PC-3 (cell line): Measurements from ENCODE around the gene NSFL1C.

Experiments
- CTCF ChIP-seq: fragments of 300-600 bp; sonication (generic); conservative IDR thresholded peaks from 2 replicates; pipeline ENCODE4 v1.5.1; 2017; ENCODE audit warnings: antibody characterized with exemption, low read depth, mild to moderate bottlenecking, low read length
- EZH2 ChIP-seq: fragments of 300-600 bp; sonication (generic); IDR thresholded peaks from one replicate; pipeline ENCODE4 v1.6.1; 2017; ENCODE audit warnings: antibody characterized with exemption, mild to moderate bottlenecking, low read length; ENCODE audit not compliant: unreplicated experiment
- EZH2phosphoT487 ChIP-seq: fragments of 300-600 bp; sonication (generic); IDR thresholded peaks from 2 replicates; pipeline ENCODE4 v1.6.1; 2018; ENCODE audit warnings: mild to moderate bottlenecking, antibody characterized with exemption, low read length, borderline replicate concordance

DNA sequence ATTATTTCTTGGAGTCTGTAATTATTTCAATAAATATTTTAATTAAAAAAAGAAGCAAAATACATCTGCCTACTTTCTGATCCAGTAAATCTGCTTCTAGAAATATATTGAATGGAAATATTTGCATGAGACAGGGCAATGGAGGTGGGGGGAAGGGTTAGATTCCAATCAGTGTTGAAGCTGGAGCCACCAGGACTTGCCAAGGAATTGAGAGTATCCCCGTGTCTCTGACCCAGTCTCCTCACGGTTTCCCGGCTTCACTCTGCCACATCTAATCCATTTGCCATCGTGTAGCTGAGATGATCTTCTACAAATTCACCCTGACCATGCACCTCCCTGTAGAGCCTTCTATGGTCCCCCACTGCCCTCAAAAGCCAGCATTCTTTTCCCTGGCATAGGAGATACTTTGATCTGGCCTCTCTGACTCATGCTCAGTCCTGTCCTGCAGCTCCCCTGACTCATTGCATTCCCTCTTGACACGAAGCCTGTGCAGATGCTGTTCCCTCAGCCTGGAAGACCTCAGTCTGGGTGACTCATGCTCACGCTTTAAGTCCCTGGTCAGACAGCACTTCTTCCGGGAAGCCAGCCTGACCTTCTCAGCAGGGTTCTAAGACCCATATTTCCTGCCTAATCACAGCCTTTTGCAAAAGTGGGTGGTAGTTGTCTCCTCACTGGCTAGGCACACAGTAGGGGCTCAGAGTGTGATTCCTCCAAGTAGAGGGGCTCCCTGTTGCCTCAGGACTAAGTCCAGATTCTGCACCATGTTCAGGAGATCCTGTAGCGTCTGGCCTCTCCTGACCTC lies 50.8 kb downstream of the NSFL1C start:
- TF ChIP-seq EZH2, result no peak
- no peak for TF ChIP-seq CTCF
- no peak for TF ChIP-seq EZH2phosphoT487
